ENCODE measurements around the gene LHPP.

DNA sequence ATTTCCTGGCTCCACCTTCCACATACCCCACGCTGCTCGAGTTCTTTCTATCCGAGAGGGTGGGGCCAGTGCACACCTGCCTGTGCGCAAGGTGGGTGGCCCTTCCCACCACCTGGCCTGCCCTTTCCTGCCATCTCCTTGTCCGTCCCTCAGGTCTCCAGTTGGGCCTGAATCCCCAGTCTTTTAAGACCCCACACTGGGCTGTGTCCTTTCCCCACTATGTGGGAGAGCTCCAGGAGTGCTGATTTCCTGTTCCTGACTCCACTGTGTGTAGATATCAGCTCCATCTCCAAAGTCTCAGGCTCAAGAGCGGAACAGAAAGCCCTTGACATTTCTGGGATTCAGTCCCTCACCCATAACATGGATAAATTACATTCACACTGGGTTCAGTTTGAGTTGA is 20.1 kb downstream of the LHPP start:
- TF ChIP-seq YY1 (IDR thresholded peaks at IDR 0.05; ENCODE audit: insufficient read depth, insufficient read length) (no peak), SUZ12 (IDR thresholded peaks at IDR 0.05; ENCODE audit: extremely low read depth, insufficient read depth, insufficient read length) (no peak)
